GM12878 (cell line): ENCODE measurements around the gene TRABD2B.

Experiments used
- ESRRA ChIP-seq: IDR thresholded peaks from 2 replicates; pipeline ENCODE4 v1.6.1; 2012; ENCODE audit warnings: mild to moderate bottlenecking, low read length, improper control_type of control experiment
- YY1 ChIP-seq: IDR thresholded peaks from 2 replicates; pipeline ENCODE4 v1.6.1; 2011; ENCODE audit warnings: low read depth, mild to moderate bottlenecking, low read length

GRCh38 chr1:47796626-47797025 lies 200.6 kb downstream of the TRABD2B start:
- TF ChIP-seq ESRRA (no peak), YY1 (no peak)
